Vagina (tissue), 2 donors: ENCODE measurements around the gene PAPPA2. TPM values are rescaled to one million over a fixed set of nuclear protein-coding genes. Genes with fewer than 3 reads are reported as not detected.

ENCODE experiments used
- DNase-seq, 2 donors: peaks; one replicate each; pipeline ENCODE4 v3.0.0-alpha.2; 2017; ENCODE audit errors: extremely low spot score in 2 of 2
- H3K27ac ChIP-seq: fragments of 200-600 bp; sonication (generic); one replicate; pipeline ENCODE4 v1.5.1; 2019
- H3K27me3 ChIP-seq: fragments of 200-600 bp; sonication (generic); one replicate; pipeline ENCODE4 v1.5.1; 2019
- H3K36me3 ChIP-seq, 2 donors: fragments of 200-600 bp; sonication (generic); one replicate each; pipeline ENCODE4 v1.5.1; 2017 to 2019
- H3K4me1 ChIP-seq: fragments of 200-600 bp; sonication (generic); one replicate; pipeline ENCODE4 v1.5.1; 2019
- H3K4me3 ChIP-seq, 2 donors: fragments of 200-600 bp; sonication (generic); 1 replicate in 1 of 2; 2 replicates in 1 of 2; pipeline ENCODE4 v1.5.1; 2016 to 2019
- H3K9me3 ChIP-seq: fragments of 200-600 bp; sonication (generic); one replicate; pipeline ENCODE4 v1.5.1; 2019
- POLR2A ChIP-seq, 2 donors: fragments of 450-650 bp; IDR thresholded peaks; one replicate each; pipeline ENCODE4 v1.6.1; 2017; ENCODE audit warnings: antibody characterized with exemption in 2 of 2, mild to moderate bottlenecking in 2 of 2, moderate library complexity in 2 of 2
- POLR2AphosphoS5 ChIP-seq, 2 donors: sonication (generic); formaldehyde crosslinking; IDR thresholded peaks; one replicate each; pipeline ENCODE4 v1.9.0; 2017; ENCODE audit warnings: antibody characterized with exemption in 2 of 2, mild to moderate bottlenecking in 2 of 2, low read depth in 1 of 2; ENCODE audit not compliant: insufficient read depth in 1 of 2
- intact Hi-C: fragments of 100-400 bp; cut with DNase I; formaldehyde crosslinking; loops from one replicate; pipeline ENCODE4 v1.15.1; 2023
- total RNA-seq: library from RNA; depleted of rRNA; stranded (reverse); fragments of >200 nt; gene quantifications from one replicate; pipeline ENCODE4 v1.2.3, GENCODE V29; 2016
- TF ChIP-seq, protein P1 (sequence below), 3 experiments: fragments of 450-650 bp in 2 of 3; fragments of 200-600 bp in 1 of 3; sonication (generic) in 1 of 3; IDR thresholded peaks; one replicate each; pipeline ENCODE4 v1.5.1; 2017 to 2019; ENCODE audit warnings: antibody characterized with exemption in 3 of 3, mild to moderate bottlenecking in 2 of 3, moderate library complexity in 2 of 3

Gene PAPPA2
- total RNA-seq, 1 donor from 2014 or later = 0.25 TPM

DNA sequence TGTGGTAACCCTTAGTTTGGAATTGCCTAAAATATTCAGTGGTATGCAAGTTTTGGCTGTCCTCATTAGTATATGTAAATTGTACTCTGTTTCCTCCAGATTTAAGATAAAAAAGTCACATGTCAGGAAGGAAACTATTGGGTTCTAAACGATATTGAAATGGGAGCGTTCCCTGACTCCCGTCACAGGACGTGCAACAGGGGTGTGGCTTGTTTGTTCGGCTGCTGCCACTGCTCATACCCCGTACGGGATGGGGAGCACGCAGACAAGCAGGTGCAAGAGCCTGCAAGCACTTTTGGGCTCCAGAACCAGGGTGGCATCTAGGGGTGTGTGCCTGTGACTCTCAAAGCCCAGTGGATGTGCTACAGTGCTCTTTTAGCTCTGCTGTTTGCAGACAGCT is 6.2 kb upstream of the PAPPA2 start:
- H3K4me1 ChIP-seq = no peaks in the 10 kb centered on the region
- H3K36me3 ChIP-seq = no peaks in the 10 kb centered on the region
- TF ChIP-seq POLR2AphosphoS5 (IDR thresholded peaks at IDR 0.05; ENCODE audit: insufficient read depth in 1 of 2, low read depth in 1 of 2) = no peak
- TF ChIP-seq, protein P1, sequence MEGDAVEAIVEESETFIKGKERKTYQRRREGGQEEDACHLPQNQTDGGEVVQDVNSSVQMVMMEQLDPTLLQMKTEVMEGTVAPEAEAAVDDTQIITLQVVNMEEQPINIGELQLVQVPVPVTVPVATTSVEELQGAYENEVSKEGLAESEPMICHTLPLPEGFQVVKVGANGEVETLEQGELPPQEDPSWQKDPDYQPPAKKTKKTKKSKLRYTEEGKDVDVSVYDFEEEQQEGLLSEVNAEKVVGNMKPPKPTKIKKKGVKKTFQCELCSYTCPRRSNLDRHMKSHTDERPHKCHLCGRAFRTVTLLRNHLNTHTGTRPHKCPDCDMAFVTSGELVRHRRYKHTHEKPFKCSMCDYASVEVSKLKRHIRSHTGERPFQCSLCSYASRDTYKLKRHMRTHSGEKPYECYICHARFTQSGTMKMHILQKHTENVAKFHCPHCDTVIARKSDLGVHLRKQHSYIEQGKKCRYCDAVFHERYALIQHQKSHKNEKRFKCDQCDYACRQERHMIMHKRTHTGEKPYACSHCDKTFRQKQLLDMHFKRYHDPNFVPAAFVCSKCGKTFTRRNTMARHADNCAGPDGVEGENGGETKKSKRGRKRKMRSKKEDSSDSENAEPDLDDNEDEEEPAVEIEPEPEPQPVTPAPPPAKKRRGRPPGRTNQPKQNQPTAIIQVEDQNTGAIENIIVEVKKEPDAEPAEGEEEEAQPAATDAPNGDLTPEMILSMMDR (IDR thresholded peaks at IDR 0.05) = no peak
- TF ChIP-seq POLR2A (IDR thresholded peaks at IDR 0.05) = no peak
- no peaks in the 10 kb centered on the region for H3K27me3 ChIP-seq
- no peak overlapping the region for H3K27ac ChIP-seq
- no peaks in the 10 kb centered on the region for H3K9me3 ChIP-seq
- DNase-seq = no peak
- H3K4me3 ChIP-seq = no peak overlapping the region
- intact Hi-C loops = no loop called here

DNA sequence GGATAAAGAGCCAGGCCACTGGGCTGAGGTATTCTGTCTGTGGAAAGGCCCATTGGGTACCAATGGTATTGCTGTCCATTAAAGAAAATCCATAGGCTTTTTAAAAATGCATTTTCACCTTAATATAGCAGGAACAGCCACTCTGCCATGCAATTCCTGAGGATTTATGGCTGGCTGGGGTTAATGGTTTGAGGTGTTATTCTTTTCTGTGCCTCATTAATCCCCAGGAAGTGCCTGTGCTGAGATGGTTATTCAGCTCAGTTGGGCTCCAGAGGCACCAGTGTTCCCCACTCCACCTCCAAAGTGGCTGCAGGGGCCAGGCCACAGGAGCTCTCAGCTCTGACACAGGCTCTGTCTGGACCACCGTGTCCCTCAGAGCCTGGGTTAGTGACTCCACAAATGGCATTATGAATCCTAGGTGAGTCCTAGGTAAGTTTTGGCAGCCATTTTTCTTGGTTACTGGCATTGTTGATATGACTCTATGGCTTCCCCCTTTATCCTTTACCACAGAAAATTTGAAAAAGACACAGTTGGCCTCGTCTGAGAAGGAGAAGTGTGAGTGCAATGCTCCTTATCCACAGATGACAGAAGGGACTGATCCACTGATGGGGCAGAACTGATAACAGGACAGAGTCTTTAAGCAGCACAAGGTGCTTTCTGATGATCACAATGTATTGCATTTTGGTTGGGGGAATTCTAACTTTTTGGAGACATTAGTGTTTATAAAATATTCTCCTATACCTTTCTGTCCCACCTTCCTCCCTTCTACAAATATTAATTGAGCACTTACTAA is 2.2 kb upstream of the PAPPA2 start:
- no peaks in the 10 kb centered on the region for H3K36me3 ChIP-seq
- no peaks in the 10 kb centered on the region for H3K27me3 ChIP-seq
- intact Hi-C loops = no loop called here
- DNase-seq = no peak
- no peak overlapping the region for H3K4me3 ChIP-seq
- H3K9me3 ChIP-seq = no peaks in the 10 kb centered on the region
- H3K4me1 ChIP-seq = no peaks in the 10 kb centered on the region
- H3K27ac ChIP-seq = no peak overlapping the region
- TF ChIP-seq, protein P1 (IDR thresholded peaks at IDR 0.05) = no peak
- no peak for TF ChIP-seq POLR2A (IDR thresholded peaks at IDR 0.05)
- TF ChIP-seq POLR2AphosphoS5 (IDR thresholded peaks at IDR 0.05; ENCODE audit: insufficient read depth in 1 of 2, low read depth in 1 of 2) = no peak

DNA sequence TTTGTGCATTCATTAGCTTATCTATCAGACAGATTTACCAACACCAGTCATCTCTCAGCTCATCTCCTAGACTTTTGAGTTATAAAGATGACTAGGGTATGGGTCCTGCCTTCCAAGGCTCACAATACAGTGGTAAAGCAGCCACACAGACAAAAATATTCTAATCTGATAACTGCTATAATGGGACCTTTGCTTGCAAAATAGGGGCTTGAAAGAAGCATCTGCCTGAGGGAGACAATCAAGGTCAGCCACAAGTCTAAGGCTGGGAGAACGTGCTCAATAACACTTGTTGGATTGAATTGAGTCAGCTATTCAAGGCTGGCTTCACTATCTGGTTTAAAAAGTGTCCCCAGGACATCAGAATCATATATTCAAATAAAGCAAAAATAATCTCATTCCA is 1.4 kb upstream of the PAPPA2 start:
- intact Hi-C loops = no loop called here
- H3K9me3 ChIP-seq = no peaks in the 10 kb centered on the region
- no peak overlapping the region for H3K27ac ChIP-seq
- no peaks in the 10 kb centered on the region for H3K36me3 ChIP-seq
- TF ChIP-seq POLR2AphosphoS5 (IDR thresholded peaks at IDR 0.05; ENCODE audit: insufficient read depth in 1 of 2, low read depth in 1 of 2) (no peak), POLR2A (IDR thresholded peaks at IDR 0.05) (no peak)
- TF ChIP-seq, protein P1 (IDR thresholded peaks at IDR 0.05) = no peak
- no peaks in the 10 kb centered on the region for H3K27me3 ChIP-seq
- no peak for DNase-seq
- no peaks in the 10 kb centered on the region for H3K4me1 ChIP-seq
- H3K4me3 ChIP-seq = no peak overlapping the region

DNA sequence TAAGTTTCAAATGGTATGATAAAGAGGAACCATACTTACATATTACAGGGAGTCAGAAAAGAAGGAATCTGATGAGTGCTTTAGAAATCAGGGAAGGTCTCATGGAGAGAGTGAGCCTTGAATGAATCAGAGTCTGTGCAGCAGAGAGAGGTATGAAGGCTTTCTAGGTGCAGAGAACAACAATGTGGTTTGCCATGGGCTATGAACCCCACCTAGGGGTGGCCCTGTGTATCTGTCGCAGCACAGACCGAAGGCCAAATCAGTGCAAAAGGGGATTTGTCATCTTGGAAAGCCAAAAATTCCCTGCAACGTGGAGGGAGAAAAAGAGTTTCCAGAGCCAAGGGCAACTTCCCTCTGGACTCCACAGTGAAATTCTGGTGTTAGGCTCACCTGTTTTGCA is 3.5 kb downstream of the PAPPA2 start:
- Histone ChIP-seq H3K27ac (no peak overlapping the region), H3K4me3 (no peak overlapping the region), H3K4me1 (no peaks in the 10 kb centered on the region), H3K27me3 (no peaks in the 10 kb centered on the region), H3K9me3 (no peaks in the 10 kb centered on the region), H3K36me3 (no peaks in the 10 kb centered on the region)
- TF ChIP-seq, protein P1 (IDR thresholded peaks at IDR 0.05) = no peak
- TF ChIP-seq POLR2A (IDR thresholded peaks at IDR 0.05) (no peak), POLR2AphosphoS5 (IDR thresholded peaks at IDR 0.05; ENCODE audit: insufficient read depth in 1 of 2, low read depth in 1 of 2) (no peak)
- no peak for DNase-seq
- intact Hi-C loops = no loop called here

DNA sequence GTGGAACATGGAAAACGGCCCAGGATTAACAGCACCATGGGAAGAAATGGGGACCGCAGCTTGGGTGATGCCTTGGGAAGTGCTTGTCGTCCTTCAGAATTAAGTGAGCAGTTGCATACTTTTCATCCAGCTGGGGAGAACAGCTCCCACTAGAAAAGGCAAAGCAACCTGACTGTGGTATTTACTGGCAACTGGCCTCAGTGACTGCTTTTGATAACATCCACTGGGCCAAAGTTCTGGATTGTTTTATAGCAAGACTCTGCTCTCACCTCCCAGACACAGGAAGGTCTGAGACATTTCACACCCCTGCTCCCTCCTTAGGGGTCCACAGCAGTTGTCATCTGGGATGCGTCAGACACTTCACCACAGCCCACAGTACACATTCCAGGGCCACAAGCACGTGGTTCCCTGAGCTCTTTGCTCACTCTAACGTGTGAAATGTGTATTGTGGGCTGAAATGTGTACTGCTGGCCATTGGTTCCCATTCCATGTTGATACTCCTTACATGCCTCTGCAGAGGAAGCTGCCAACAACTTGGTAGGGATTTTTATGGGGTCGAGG is 6.6 kb downstream of the PAPPA2 start:
- Histone ChIP-seq H3K36me3 (no peaks in the 10 kb centered on the region), H3K27me3 (no peaks in the 10 kb centered on the region), H3K4me3 (no peak overlapping the region), H3K27ac (no peak overlapping the region), H3K4me1 (no peaks in the 10 kb centered on the region), H3K9me3 (no peaks in the 10 kb centered on the region)
- TF ChIP-seq POLR2AphosphoS5 (IDR thresholded peaks at IDR 0.05; ENCODE audit: insufficient read depth in 1 of 2, low read depth in 1 of 2) (no peak), POLR2A (IDR thresholded peaks at IDR 0.05) (no peak)
- TF ChIP-seq, protein P1 (IDR thresholded peaks at IDR 0.05) = no peak
- DNase-seq = no peak
- intact Hi-C loops = no loop called here
